HG03280 (cell line): ENCODE results near the gene UNK.

Source experiments
- ATAC-seq: cut with Tn5 transposase; IDR thresholded peaks from one replicate; pipeline ENCODE4 v1.9.1; 2021; ENCODE audit warnings: mild to moderate bottlenecking, moderate library complexity; ENCODE audit not compliant: unreplicated experiment

Gene UNK

GRCh38 chr17:75784473-75785015 is at the start of gene UNK:
UNK (plus strand) TSS chr17:75784806; CDS start chr17:75784881, 75 bp downstream.
- ATAC-seq: peak; percentile 58

GRCh38 chr17:75736173-75736835 is 48.3 kb upstream of the UNK start:
- ATAC-seq: no peak

GRCh38 chr17:75737133-75737962 is 47.3 kb upstream of the UNK start:
- no peak for ATAC-seq

- no peak for ATAC-seq
Measured at GRCh38 chr17:75738218-75738802, 46.3 kb upstream of the UNK start.

- no peak for ATAC-seq
Measured at GRCh38 chr17:75739174-75739573, 45.4 kb upstream of the UNK start.

GRCh38 chr17:75739801-75740200 is 44.8 kb upstream of the UNK start:
- no peak for ATAC-seq

GRCh38 chr17:75740215-75740614 is 44.4 kb upstream of the UNK start:
- ATAC-seq: no peak

GRCh38 chr17:75740631-75741077 is 44.0 kb upstream of the UNK start:
- no peak for ATAC-seq

GRCh38 chr17:75742337-75742736 is 42.3 kb upstream of the UNK start:
- ATAC-seq: no peak

- ATAC-seq: no peak
Measured at GRCh38 chr17:75743625-75744206, 40.9 kb upstream of the UNK start.

- ATAC-seq: no peak
Measured at GRCh38 chr17:75748706-75749105, 35.9 kb upstream of the UNK start.

GRCh38 chr17:75749545-75750389 is 34.8 kb upstream of the UNK start:
- no peak for ATAC-seq

GRCh38 chr17:75750661-75751423 is 33.8 kb upstream of the UNK start:
- ATAC-seq: no peak

GRCh38 chr17:75751676-75752404 is 32.8 kb upstream of the UNK start:
- ATAC-seq: no peak

GRCh38 chr17:75752405-75752709 is 32.2 kb upstream of the UNK start:
- no peak for ATAC-seq

GRCh38 chr17:75752802-75753513 is 31.6 kb upstream of the UNK start:
- ATAC-seq: no peak

- peak; percentile 60 for ATAC-seq
Measured at GRCh38 chr17:75753514-75754377, 30.9 kb upstream of the UNK start.
